Endodermal cell (in vitro differentiated cells): Measurements from ENCODE around the gene KMT2B. TPM values are rescaled to one million over a fixed set of nuclear protein-coding genes. Genes with fewer than 3 reads are reported as not detected.

Experiments
- DNase-seq: peaks from one replicate; pipeline ENCODE4 v3.0.0-alpha.2; 2017
- H3K27ac ChIP-seq: 2 replicates; pipeline ENCODE4 v1.5.1; 2013; ENCODE audit warnings: mild to moderate bottlenecking, low read depth, low read length, moderate library complexity
- H3K27me3 ChIP-seq: 2 replicates; pipeline ENCODE4 v1.6.1; 2013; ENCODE audit warnings: mild to moderate bottlenecking, low read length, moderate library complexity; ENCODE audit not compliant: insufficient read depth, control insufficient read depth, poor library complexity, severe bottlenecking
- H3K36me3 ChIP-seq: 2 replicates; pipeline ENCODE4 v1.7.0; 2013; ENCODE audit warnings: mild to moderate bottlenecking, low read length, moderate library complexity; ENCODE audit not compliant: control insufficient read depth, insufficient read depth
- H3K4me1 ChIP-seq: one replicate; pipeline ENCODE4 v1.7.0; 2013; ENCODE audit warnings: low read length; ENCODE audit not compliant: control insufficient read depth, insufficient read depth
- H3K4me3 ChIP-seq: 2 replicates; pipeline ENCODE4 v1.5.1; 2013; ENCODE audit warnings: mild to moderate bottlenecking, low read length, moderate library complexity
- H3K9ac ChIP-seq: 2 replicates; pipeline ENCODE4 v1.6.1; 2013; ENCODE audit warnings: mild to moderate bottlenecking, low read length, moderate library complexity; ENCODE audit not compliant: poor library complexity, severe bottlenecking; ENCODE audit errors: extremely low read depth
- H3K9me3 ChIP-seq: 2 replicates; pipeline ENCODE4 v1.6.1; 2013; ENCODE audit warnings: mild to moderate bottlenecking, low read length, moderate library complexity; ENCODE audit not compliant: control insufficient read depth
- H3K27ac Mint-ChIP-seq: 2 replicates; pipeline ENCODE4 v1.8.0; 2020; ENCODE audit warnings: mixed read lengths
- H3K27me3 Mint-ChIP-seq: 2 replicates; pipeline ENCODE4 v1.8.0; 2021; ENCODE audit warnings: mild to moderate bottlenecking, mixed read lengths; ENCODE audit not compliant: insufficient read depth
- H3K36me3 Mint-ChIP-seq: 2 replicates; pipeline ENCODE4 v1.8.0; 2020; ENCODE audit warnings: low read depth, mixed read lengths
- H3K4me1 Mint-ChIP-seq: 2 replicates; pipeline ENCODE4 v1.8.0; 2020; ENCODE audit warnings: mixed read lengths
- H3K4me3 Mint-ChIP-seq: 2 replicates; pipeline ENCODE4 v1.8.0; 2020; ENCODE audit warnings: mild to moderate bottlenecking, moderate library complexity, mixed read lengths
- H3K9me3 Mint-ChIP-seq: 2 replicates; pipeline ENCODE4 v1.8.0; 2020; ENCODE audit warnings: mild to moderate bottlenecking, mixed read lengths
- WGBS, 2 experiments: methylation state at CpG; one replicate each; pipeline versions ENCODE4 v1.1.5 to v1.1.7; 2013; ENCODE audit warnings: missing lambda C conversion rate in 2 of 2, mixed read lengths in 1 of 2; ENCODE audit not compliant: insufficient coverage in 1 of 2, insufficient read length in 1 of 2; 5-methylcytosine and 5-hydroxymethylcytosine counted together
- total RNA-seq, 2 donors: library from RNA; stranded (reverse); fragmentation: NEBNext Ultra II Directional in 1 of 2; extraction: Animal tissue kit (Norgen Biotek cat#: 25700) in 1 of 2; gene quantifications; 2 replicates in 1 of 2; 3 replicates in 1 of 2; pipeline ENCODE4 v1.2.1, GENCODE V29; 2021
- TF ChIP-seq, protein P1 (sequence below): fragments of 200-600 bp; sonication (generic); conservative IDR thresholded peaks from 2 replicates; pipeline ENCODE4 v1.5.0; 2021; ENCODE audit warnings: antibody characterized with exemption, mild to moderate bottlenecking

The KMT2B gene
- total RNA-seq, 2 donors from 2014 or later: 48.1 to 54.0 TPM

DNA sequence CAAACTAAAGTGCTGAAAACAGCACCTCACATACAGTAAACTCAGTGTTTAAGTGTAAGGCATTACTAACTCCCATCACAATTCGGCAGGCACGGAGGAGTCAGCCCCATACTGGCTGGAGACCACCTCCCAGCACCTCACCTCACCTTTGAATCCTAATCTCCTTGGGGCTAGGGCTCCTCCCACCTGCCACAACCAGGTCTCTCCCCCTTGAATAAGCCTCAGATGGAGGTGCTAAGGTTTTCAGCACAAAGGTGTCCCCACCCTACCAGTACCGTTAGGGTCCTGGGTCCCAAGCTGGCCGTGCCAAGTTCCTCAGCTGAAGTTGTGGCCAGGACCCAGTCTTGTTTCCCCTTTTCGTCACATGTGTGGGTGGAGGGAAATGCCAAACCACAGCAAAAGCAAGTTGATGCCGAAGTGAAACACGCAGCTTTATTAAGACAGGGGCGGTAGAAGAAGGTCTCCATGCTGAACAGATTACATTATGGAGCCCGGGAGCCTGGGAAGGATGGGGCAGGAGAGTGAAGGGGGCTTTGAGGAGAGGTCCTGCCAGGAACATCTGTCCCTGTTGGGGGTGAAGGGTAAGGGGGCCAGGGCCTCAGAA, 24.4 kb downstream of the KMT2B start, which contains the start of gene IGFLR1:
Gene IGFLR1, minus strand, starts transcription at position 332 of the 604 bp plus-strand sequence. CDS start 1,272 bp downstream, outside the sequence.
- Histone ChIP-seq H3K9me3 (no peaks in the 10 kb centered on the region), H3K27me3 (no peaks in the 10 kb centered on the region), H3K36me3 (peaks cover 21% of the 10 kb centered on the region), H3K9ac (peak within 1 kb of the TSS; percentile 74), H3K27ac (no peak within 1 kb of the TSS), H3K4me3 (peak within 1 kb of the TSS; percentile 87), H3K4me1 (no peaks in the 10 kb centered on the region)
- Mint-ChIP-seq H3K27me3 (no peaks in the 10 kb centered on the region), H3K27ac (peak within 1 kb of the TSS; percentile 50), H3K4me1 (peaks cover 7% of the 10 kb centered on the region), H3K36me3 (peaks cover 23% of the 10 kb centered on the region), H3K9me3 (no peaks in the 10 kb centered on the region), H3K4me3 (peak within 1 kb of the TSS; percentile 66)
- TF ChIP-seq, protein P1, sequence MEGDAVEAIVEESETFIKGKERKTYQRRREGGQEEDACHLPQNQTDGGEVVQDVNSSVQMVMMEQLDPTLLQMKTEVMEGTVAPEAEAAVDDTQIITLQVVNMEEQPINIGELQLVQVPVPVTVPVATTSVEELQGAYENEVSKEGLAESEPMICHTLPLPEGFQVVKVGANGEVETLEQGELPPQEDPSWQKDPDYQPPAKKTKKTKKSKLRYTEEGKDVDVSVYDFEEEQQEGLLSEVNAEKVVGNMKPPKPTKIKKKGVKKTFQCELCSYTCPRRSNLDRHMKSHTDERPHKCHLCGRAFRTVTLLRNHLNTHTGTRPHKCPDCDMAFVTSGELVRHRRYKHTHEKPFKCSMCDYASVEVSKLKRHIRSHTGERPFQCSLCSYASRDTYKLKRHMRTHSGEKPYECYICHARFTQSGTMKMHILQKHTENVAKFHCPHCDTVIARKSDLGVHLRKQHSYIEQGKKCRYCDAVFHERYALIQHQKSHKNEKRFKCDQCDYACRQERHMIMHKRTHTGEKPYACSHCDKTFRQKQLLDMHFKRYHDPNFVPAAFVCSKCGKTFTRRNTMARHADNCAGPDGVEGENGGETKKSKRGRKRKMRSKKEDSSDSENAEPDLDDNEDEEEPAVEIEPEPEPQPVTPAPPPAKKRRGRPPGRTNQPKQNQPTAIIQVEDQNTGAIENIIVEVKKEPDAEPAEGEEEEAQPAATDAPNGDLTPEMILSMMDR: no peak
- 93 to 95% methylated on average over 8 to 9 of the region's 9 CpGs for WGBS, 2 experiments
- DNase-seq: no peak

DNA sequence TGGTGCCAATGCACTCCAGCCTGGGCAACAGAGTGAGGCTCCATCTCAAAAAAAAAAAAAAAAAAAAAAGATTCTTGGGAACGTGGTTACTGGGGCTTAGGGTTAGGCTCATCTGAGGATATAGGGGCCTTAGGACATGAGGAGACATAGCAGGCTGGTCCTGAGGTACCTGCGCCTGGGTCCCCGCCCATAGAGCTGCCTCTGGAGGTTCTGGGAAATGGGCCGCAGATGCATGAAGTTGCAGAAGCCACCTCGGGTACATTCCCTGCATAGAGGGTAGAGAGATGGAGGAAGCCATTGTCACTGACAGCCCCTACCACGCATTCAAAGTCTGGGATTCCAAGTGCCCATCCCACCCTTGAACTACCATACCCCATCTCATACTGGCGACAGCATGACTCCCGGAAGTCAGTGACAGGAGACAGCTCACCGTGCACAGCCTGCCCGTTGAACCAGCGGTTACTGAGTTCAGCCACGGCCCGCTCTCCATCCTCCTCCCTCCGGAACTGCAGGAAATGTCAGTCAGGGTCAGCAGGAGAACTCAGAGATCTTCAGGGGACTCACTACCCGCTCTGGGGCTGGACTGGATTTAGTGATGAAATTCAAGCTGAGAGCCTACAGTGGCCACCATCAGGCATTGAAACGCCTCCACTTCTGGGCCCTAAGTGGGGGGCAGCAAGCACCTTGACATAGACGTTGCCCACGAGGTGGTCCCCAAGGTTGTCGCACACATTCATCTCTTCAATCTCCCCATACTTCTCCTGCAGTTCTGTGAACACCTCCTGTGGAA, 26.0 kb downstream of the KMT2B start:
- no peak overlapping the region for H3K27ac ChIP-seq
- 93% methylated on average over 16 to 19 of the region's 19 CpGs for WGBS, 2 experiments
- Mint-ChIP-seq H3K27me3 (no peaks in the 10 kb centered on the region), H3K27ac (peak overlapping the region; percentile 100), H3K36me3 (peaks cover 9% of the 10 kb centered on the region), H3K4me3 (peak overlapping the region; percentile 82), H3K9me3 (no peaks in the 10 kb centered on the region), H3K4me1 (peaks cover 7% of the 10 kb centered on the region)
- H3K4me1 ChIP-seq: no peaks in the 10 kb centered on the region
- H3K27me3 ChIP-seq: no peaks in the 10 kb centered on the region
- TF ChIP-seq, protein P1: no peak
- H3K4me3 ChIP-seq: peak overlapping the region; percentile 98
- no peaks in the 10 kb centered on the region for H3K9me3 ChIP-seq
- no peak overlapping the region for H3K9ac ChIP-seq
- peaks cover 9% of the 10 kb centered on the region for H3K36me3 ChIP-seq
- no peak for DNase-seq

DNA sequence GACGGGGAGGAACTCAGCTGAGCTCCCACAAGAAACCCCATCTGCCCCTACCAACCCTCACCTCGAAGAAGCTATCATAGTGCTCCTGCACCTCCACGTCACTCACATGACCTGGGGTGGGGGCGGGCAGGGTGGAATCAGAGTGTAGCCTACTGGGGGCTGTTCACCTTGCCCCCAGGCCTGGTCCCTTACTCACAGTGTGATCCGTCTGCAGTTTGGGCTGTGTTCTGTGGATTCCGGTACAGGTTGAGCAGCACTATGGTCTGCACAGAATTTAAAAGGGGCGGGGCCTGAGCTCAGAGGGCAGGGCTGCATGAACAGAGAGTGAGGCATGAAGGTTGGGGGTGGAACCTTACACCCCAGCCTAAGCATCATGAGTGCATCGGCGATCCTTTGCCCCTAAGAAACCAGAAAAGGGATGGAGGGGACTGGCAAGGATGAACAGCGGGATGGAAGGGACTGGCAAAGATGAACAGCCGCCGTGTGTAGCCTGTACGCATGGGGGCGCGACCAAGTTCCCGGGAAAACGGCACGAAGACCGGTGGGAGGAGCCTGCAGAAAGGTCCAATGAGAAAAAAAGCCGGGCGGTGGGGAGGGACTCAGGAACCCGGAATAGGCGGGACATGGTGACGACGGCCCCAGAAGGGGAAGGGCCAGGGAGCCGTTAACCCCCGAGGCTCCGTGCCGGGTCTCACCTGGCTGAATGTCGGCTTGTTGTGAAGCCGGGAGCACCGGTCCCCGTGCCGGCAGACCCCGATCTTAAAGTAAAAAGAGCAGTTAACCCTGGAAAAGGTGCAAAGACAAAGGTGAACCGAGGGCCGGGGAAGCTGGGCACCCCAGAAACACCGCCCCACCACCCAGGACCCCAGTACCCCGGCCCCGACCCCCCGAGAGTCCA, 26.9 kb downstream of the KMT2B start:
- Histone ChIP-seq H3K9me3 (no peaks in the 10 kb centered on the region), H3K27me3 (no peaks in the 10 kb centered on the region), H3K4me3 (peak overlapping the region; percentile 98), H3K4me1 (no peaks in the 10 kb centered on the region), H3K27ac (peak overlapping the region; percentile 99), H3K36me3 (peaks cover 3% of the 10 kb centered on the region), H3K9ac (peak overlapping the region; percentile 99)
- peak overlapping the region; percentile 82 for H3K4me3 Mint-ChIP-seq
- no peaks in the 10 kb centered on the region for H3K27me3 Mint-ChIP-seq
- DNase-seq: peak; percentile 98
- H3K27ac Mint-ChIP-seq: peak overlapping the region; percentile 100
- WGBS, 2 experiments: 6 to 10% methylated on average over 30 to 41 of the region's 41 CpGs
- no peaks in the 10 kb centered on the region for H3K9me3 Mint-ChIP-seq
- H3K4me1 Mint-ChIP-seq: peaks cover 10% of the 10 kb centered on the region
- peaks cover 9% of the 10 kb centered on the region for H3K36me3 Mint-ChIP-seq
- TF ChIP-seq, protein P1: peak; percentile 65
